Activated CD8-positive, alpha-beta memory T cell treated with anti-CD3 and anti-CD28 coated beads for 4 hours (primary cell): ENCODE measurements around the gene UBE2J2.
"Not testable (repeated sequence)": the region's sequence is repeated elsewhere in the genome, so short reads cannot be mapped to it uniquely, and the experiment has no call there.

Source experiments
- DNase-seq, 2 donors: peaks; one replicate each; pipeline ENCODE4 v3.0.0-alpha.2; 2020; ENCODE audit warnings: low read depth in 2 of 2

Gene UBE2J2

DNA sequence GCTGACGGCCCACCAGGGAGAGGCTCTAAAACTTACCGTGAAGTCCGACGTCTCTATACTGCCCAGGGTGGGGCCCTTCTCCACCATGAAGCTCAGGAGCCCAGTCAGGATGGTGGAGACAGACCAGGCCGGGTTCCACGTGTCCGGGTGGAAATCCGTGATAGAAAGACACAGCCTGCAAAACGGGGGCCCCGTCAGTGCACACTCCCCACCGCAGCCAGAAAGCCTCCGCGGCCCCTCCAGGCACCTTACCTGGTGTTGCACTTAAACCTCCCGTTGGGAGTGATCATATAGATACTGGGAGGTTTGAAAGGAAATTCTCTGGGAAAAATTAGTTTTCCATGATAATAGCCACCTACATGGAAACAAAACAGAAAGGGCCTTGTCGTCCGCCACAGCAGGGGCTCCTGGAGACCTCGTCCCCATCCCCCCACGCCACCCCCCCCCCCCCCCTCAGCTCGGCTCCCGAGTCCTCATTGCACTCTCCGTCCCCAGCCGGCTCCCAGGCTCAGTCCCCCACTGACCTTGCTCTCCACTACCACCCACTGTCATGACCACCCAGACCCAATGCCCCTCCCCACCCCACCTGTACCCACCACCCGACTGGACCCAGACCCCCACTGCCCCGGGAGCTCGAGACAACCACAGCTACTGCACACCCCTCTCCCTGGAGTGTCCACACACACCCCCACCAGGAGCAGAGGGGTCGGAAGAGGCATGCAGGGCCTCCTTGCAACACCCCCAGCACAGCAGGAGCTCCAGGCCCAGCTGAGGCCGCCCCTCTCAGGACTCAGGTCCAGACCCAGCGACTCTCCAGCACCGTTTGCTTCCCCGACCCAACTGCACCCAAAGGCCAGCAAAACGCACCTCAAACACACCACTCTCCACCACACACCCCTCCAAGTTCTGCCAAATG, 16.4 kb downstream of the UBE2J2 start:
- DNase-seq: no peak

DNA sequence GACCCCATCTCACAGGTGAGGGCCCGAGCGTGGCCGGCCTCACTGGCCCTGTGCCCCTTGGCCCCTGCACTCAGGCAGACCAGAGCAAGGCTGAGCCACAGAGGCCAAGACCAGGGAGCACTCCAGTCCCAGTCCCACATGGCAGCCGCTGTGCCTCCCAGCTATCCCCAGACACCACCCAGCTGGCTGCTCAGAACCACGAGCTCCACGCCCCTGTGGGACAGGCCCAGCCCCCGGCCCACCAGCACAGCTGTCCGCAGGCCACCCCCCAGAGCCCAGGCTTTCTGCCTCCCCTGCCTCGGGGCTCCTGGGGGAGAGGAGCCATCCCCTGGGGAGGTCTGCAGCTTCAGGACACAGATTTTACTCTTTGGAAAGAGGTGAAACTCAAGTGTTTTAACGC, 18.0 kb downstream of the UBE2J2 start:
- no peak for DNase-seq

DNA sequence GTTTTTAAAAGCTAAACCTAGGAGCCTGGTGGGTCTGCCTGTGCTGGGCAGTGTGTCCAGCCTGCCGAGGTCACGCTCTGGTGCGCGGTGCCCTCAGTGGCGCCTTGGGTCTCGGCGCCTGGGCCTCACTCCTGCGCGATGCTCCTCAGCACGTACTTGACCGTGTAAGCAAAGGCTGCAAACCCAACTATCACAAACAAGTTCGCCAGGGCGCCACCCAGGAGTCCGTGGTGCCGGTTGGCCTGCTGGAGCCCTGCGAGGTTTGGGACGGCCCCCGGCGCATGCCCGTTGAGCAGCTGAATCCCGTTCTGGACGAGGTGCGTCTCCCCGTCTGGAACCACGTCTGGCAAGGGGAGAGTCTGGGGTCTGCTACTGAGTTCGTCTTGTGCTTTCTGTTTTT, 18.6 kb downstream of the UBE2J2 start:
- DNase-seq: no peak

DNA sequence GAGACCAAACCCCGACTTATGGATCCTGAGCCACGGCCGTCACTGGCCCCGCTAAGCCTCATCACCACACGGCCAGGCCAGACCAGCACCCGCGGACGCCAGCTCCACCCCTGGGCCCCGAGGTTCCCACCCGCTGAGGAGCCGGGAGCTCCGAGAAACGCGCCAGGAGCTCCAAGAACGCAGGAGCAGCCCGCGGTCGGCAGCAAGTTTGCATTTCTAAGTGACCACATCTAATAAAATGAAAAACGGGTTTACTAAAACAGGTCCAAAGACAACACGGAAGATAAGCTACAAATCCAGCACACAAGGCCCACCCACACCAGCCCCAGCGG, 19.0 kb downstream of the UBE2J2 start:
- DNase-seq: no peak

DNA sequence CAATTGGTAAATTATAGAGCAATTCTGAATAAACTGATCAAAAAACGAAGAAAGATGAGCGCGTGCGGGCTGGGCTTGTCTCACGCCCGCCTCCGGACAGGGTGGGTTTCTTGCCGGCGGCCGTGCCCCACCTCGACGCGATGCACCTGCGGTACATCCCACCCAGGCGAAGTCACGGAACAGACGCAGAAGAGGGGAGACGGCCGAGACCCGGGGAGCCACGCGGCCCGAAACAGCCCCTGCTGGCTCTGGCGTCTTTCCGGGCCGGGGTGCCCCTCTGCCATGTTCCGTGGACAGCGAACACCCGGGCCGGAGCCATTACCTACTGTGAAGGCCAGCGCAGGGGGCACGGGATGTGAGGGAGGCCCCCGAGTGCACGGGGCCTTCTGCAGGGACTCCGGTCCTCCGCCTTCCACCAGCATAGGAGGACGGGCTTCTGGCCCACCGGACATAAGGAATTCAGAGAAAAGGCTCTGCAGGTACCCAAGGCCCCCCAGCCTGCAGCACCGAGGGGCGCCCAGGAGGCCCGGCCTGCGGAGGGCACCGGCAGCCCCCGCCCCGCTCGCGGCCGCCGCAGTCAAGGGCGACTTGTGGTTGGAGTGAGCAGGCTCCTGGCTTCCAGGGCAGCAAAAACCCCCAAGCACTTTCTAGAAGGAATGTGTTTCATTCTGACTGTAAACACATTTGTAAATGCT, 19.5 kb downstream of the UBE2J2 start:
- no peak for DNase-seq

DNA sequence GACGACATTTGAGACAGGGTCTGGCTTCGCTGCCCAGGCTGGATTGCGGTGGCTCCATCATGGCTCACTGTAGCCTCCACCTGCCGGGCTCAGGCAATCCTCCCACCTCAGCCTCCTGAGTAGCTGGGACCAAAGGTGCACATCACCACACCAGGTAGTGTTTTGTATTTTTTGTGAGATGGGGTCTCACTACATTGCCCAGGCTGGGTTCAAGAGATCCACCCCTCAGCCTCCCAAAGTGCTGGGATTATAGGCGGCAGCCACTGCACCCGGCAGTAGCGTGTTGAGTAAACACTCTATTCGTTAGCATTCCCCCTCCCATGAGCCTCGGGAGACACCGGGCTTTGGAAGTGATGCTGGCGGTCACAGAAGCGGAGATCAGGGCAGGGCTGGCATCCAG, 20.3 kb downstream of the UBE2J2 start:
- no peak for DNase-seq

- peak; percentile 53 to 59 for DNase-seq
Observed at GRCh38 chr1:1250786-1251284, 22.8 kb downstream of the UBE2J2 start.

- DNase-seq: not testable (repeated sequence)
Observed at GRCh38 chr1:1248009-1248913, 25.4 kb downstream of the UBE2J2 start.

GRCh38 chr1:1247341-1247913, 26.2 kb downstream of the UBE2J2 start:
- no peak for DNase-seq

DNA sequence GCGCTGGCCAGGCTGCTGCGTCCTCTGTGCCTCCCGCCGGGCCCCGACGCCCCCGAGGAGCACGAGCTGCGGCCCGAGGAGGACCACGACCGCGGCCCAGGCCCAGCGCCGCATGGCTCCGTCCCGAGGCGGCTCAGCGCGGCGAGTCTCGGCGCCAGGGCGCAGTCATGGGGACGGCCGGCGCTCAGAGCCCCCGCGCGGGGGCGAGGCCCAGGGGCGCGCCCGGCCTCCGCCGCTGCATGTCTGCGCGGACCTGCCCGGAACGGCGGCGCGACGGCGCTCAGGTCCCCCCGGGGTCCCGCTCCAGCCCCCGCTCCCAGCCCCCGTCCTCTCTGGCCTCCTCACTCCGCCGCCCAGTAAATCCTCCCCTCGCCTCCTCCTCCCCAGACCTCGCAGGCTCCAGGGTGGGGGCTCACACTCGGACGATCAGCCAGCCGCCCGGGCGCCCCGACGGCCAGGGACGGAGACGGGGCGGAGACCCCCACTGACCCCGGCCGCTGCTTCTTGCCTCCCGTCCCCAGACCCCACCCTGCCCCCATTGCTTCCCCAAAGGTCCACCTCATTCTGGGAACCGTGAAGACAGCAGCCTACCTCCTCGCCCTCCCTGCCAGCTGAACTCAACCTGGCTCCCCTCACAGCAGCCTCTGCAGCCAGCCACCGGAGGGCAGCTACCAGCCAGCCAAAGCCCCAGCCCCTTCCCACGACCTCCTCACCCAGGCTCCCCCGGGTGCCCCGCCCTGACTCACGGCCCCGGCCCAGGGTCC, 26.9 kb downstream of the UBE2J2 start, which contains the start of gene C1QTNF12:
C1QTNF12 (minus strand) TSS at position 146 of the 764 bp plus-strand sequence; CDS start at position 114, 32 bp downstream.
- no peak for DNase-seq

GRCh38 chr1:1245817-1246576, 27.7 kb downstream of the UBE2J2 start:
- no peak for DNase-seq

- no peak for DNase-seq
Observed at GRCh38 chr1:1245178-1245816, 28.4 kb downstream of the UBE2J2 start.

GRCh38 chr1:1244192-1244811, 29.4 kb downstream of the UBE2J2 start:
- DNase-seq: no peak

- no peak for DNase-seq
Observed at GRCh38 chr1:1243807-1244191, 29.9 kb downstream of the UBE2J2 start.

- no peak for DNase-seq
Observed at GRCh38 chr1:1243266-1243660, 30.4 kb downstream of the UBE2J2 start.

DNA sequence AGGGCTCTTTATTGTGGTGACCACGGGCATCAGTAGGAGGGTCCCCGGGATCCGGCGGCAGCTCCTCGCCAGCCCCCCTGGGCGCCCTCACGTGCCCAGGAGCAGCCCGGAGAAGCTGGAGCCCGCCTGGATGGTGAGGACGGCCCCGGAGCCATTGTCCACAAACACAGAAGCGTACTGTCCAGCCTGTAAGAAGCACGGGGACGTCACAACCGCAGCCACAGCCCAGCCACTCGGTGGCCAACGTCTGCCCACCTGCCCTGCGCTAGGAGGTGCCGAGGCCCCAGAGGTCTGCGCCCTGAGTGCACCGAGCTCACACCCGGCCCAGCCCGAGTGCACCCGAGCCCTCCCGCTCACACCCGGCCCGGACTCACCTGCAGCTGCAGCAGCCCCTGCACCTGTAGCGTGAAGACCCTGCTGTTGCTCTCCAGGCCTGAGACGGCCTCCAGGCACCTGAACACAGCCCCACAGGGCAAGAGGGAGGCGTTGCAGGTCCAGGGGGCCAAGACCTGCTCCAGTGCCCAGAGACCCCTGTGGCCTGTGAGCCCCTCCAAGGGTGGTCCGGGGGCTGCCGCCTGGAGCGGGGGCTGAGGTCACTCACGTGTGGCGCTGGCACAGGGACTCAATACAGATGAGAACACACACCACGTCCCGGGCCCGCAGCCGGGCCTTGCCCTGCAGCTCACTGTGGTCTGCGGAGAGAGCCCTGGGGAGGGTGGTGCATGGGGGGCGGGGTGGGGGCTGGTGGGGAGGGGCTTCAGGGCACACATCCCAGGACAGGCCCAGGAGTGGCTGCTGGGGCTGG, 31.0 kb downstream of the UBE2J2 start:
- no peak for DNase-seq

GRCh38 chr1:1241588-1242219, 31.9 kb downstream of the UBE2J2 start:
- no peak for DNase-seq
